Osteoblast (primary cell): ENCODE results near the gene ZNF497. TPM values are rescaled to one million over a fixed set of nuclear protein-coding genes. Genes with fewer than 3 reads are reported as not detected.
A peak's percentile ranks its signal among the peaks of the same experiment; 100 is the strongest.

ENCODE experiments used
- DNase-seq: peaks from one replicate; pipeline ENCODE4 v3.0.0; 2011; ENCODE audit warnings: low spot score, mixed read lengths; ENCODE audit not compliant: insufficient read length; ENCODE audit errors: missing footprints
- H2AFZ ChIP-seq: 2 replicates; pipeline ENCODE4 v1.6.0; 2011; ENCODE audit warnings: mild to moderate bottlenecking, low read length
- H3K27ac ChIP-seq: 2 replicates; pipeline ENCODE4 v1.5.1; 2011; ENCODE audit warnings: mild to moderate bottlenecking, low read depth, low read length, moderate library complexity
- H3K27me3 ChIP-seq: 2 replicates; pipeline ENCODE4 v1.6.0; 2012; ENCODE audit warnings: mild to moderate bottlenecking, control low read depth, inconsistent platforms, low read length, moderate library complexity; ENCODE audit not compliant: insufficient read depth
- H3K36me3 ChIP-seq: 2 replicates; pipeline ENCODE4 v1.5.1; 2011; ENCODE audit warnings: mild to moderate bottlenecking, low read length, control low read depth, moderate library complexity; ENCODE audit not compliant: insufficient read depth
- H3K4me1 ChIP-seq: 2 replicates; pipeline ENCODE4 v1.5.1; 2011; ENCODE audit warnings: mild to moderate bottlenecking, low read length, control low read depth, moderate library complexity; ENCODE audit not compliant: insufficient read depth
- H3K4me2 ChIP-seq: 2 replicates; pipeline ENCODE4 v1.6.0; 2011; ENCODE audit warnings: mild to moderate bottlenecking, low read length; ENCODE audit not compliant: insufficient read depth
- H3K4me3 ChIP-seq: fragments of 200-600 bp; sonication (generic); 3 replicates; pipeline ENCODE4 v1.5.1; 2012; ENCODE audit warnings: mild to moderate bottlenecking, low read length, inconsistent platforms; ENCODE audit not compliant: insufficient read depth
- H3K79me2 ChIP-seq: 2 replicates; pipeline ENCODE4 v1.6.0; 2012; ENCODE audit warnings: mild to moderate bottlenecking, low read length, control low read depth, inconsistent platforms; ENCODE audit not compliant: insufficient read depth
- H3K9me3 ChIP-seq: 2 replicates; pipeline ENCODE4 v1.5.1; 2011; ENCODE audit warnings: low read depth, low read length, control low read depth
- H4K20me1 ChIP-seq: 2 replicates; pipeline ENCODE4 v1.6.0; 2012; ENCODE audit warnings: mild to moderate bottlenecking, low read length, control low read depth; ENCODE audit not compliant: insufficient read depth
- total RNA-seq: library from RNA; depleted of rRNA; stranded (reverse); fragments of >200 nt; gene quantifications from 2 replicates; pipeline ENCODE4 v1.2.3, GENCODE V29; 2012
- TF ChIP-seq, protein P1 (sequence below): IDR thresholded peaks from 2 replicates; pipeline ENCODE4 v1.5.1; 2011; ENCODE audit warnings: mild to moderate bottlenecking, low read depth, low read length, moderate library complexity; ENCODE audit errors: extremely low read depth

ZNF497 gene
- total RNA-seq, 1 donor: 1.4 TPM

DNA sequence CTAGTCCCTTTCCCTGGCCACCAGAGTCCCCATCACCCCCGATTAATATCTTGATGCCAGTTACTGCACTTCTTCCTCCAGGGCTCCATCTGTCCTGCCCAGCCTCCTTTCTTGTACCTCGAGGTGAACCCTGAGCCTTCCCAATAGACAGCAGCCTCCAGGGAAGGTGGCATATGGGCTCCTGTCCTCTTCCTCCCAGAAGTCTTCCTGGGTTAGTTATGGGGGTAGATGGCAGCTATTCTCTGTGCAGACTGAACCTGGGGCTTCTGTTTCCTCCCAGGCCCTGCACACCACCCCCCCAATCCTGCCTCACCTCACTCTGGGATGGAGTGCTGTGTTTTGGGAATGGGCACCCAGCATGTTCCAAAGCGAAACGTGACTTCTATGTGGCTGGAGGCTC lies 35.5 kb upstream of the ZNF497 start:
- H3K4me1 ChIP-seq: peaks cover 12% of the 10 kb centered on the region
- no peak overlapping the region for H2AFZ ChIP-seq
- peaks cover 22% of the 10 kb centered on the region for H3K36me3 ChIP-seq
- no peak overlapping the region for H3K27ac ChIP-seq
- H3K4me2 ChIP-seq: no peak overlapping the region
- H3K27me3 ChIP-seq: peaks cover 9% of the 10 kb centered on the region
- H3K79me2 ChIP-seq: no peaks in the 10 kb centered on the region
- TF ChIP-seq, protein P1, sequence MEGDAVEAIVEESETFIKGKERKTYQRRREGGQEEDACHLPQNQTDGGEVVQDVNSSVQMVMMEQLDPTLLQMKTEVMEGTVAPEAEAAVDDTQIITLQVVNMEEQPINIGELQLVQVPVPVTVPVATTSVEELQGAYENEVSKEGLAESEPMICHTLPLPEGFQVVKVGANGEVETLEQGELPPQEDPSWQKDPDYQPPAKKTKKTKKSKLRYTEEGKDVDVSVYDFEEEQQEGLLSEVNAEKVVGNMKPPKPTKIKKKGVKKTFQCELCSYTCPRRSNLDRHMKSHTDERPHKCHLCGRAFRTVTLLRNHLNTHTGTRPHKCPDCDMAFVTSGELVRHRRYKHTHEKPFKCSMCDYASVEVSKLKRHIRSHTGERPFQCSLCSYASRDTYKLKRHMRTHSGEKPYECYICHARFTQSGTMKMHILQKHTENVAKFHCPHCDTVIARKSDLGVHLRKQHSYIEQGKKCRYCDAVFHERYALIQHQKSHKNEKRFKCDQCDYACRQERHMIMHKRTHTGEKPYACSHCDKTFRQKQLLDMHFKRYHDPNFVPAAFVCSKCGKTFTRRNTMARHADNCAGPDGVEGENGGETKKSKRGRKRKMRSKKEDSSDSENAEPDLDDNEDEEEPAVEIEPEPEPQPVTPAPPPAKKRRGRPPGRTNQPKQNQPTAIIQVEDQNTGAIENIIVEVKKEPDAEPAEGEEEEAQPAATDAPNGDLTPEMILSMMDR: no peak
- peaks cover 22% of the 10 kb centered on the region for H4K20me1 ChIP-seq
- DNase-seq: no peak
- H3K9me3 ChIP-seq: no peaks in the 10 kb centered on the region
- H3K4me3 ChIP-seq: no peak overlapping the region

DNA sequence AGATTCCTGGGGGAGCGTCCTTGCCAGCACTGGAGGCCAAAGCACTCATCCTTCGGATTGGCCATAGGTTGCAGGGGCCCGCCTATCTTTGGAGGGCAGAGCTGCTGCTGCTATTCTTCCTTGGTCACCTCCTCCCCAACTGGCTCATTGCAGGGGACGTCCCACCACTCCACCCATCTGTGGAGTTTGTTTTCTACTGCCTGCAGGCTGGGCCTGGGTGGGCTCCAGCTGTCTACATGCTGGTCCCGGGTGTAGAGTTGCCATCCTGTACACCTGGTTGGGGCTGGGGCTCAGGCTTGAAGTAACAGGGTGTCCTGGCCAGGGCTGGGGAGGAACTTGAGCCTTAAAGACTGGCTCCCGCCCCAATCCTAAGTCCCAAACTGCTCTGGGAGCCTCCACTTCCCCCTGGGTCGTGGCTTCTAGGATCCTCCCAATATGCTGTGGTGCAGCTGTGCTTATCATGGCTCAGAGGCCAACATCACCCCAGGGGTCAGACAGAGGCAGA lies 35.0 kb upstream of the ZNF497 start:
- no peaks in the 10 kb centered on the region for H3K9me3 ChIP-seq
- H3K36me3 ChIP-seq: peaks cover 27% of the 10 kb centered on the region
- peak; percentile 89 for DNase-seq
- no peak overlapping the region for H3K27ac ChIP-seq
- peaks cover 12% of the 10 kb centered on the region for H3K4me1 ChIP-seq
- H3K4me2 ChIP-seq: no peak overlapping the region
- peaks cover 26% of the 10 kb centered on the region for H4K20me1 ChIP-seq
- H3K27me3 ChIP-seq: peaks cover 9% of the 10 kb centered on the region
- H3K4me3 ChIP-seq: no peak overlapping the region
- no peak overlapping the region for H2AFZ ChIP-seq
- TF ChIP-seq, protein P1: no peak
- no peaks in the 10 kb centered on the region for H3K79me2 ChIP-seq

DNA sequence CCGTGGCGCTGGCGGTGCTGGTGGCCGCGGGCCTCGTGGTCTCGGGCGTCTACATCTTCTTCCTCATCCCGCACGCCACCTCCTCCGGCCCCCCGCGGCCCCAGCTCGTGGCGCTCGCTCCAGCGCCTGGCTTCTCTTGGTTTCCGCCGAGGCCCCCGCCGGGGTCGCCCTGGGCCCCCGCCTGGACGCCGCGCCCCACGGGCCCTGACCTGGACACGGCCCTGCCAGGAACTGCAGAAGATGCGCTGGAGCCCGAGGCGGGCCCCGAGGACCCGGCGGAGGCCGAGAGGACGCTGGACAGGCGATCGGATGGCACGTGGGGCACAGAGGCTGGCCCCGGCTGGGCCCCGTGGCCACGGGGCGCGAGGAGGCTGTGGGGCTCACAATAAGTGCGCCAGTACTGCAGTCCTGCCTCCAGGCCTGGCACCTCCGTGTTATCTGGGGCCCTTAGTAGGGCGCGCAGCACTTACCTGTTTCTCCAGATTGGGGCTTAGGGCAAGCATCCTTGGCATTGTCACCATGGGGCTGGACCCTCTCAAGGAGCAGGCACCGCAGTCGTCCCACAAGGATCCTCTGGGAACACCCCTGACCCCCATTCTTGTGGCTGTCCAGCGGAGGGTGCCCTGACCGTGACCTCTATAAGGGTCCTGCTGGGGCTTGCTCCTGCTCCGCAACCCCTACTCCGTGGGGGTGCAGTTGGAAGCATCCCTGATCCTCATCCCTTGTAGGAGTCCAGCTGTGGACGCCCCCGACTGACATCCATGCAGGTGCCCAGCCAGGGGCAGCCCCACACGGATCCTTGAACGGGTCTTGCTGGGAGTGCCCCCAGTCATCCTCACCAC lies 34.4 kb upstream of the ZNF497 start:
- no peak overlapping the region for H2AFZ ChIP-seq
- peaks cover 30% of the 10 kb centered on the region for H4K20me1 ChIP-seq
- H3K9me3 ChIP-seq: no peaks in the 10 kb centered on the region
- peak; percentile 66 for DNase-seq
- H3K79me2 ChIP-seq: no peaks in the 10 kb centered on the region
- H3K36me3 ChIP-seq: peaks cover 31% of the 10 kb centered on the region
- peaks cover 9% of the 10 kb centered on the region for H3K27me3 ChIP-seq
- H3K4me1 ChIP-seq: peaks cover 9% of the 10 kb centered on the region
- no peak overlapping the region for H3K4me3 ChIP-seq
- TF ChIP-seq, protein P1: no peak
- no peak overlapping the region for H3K4me2 ChIP-seq
- no peak overlapping the region for H3K27ac ChIP-seq

DNA sequence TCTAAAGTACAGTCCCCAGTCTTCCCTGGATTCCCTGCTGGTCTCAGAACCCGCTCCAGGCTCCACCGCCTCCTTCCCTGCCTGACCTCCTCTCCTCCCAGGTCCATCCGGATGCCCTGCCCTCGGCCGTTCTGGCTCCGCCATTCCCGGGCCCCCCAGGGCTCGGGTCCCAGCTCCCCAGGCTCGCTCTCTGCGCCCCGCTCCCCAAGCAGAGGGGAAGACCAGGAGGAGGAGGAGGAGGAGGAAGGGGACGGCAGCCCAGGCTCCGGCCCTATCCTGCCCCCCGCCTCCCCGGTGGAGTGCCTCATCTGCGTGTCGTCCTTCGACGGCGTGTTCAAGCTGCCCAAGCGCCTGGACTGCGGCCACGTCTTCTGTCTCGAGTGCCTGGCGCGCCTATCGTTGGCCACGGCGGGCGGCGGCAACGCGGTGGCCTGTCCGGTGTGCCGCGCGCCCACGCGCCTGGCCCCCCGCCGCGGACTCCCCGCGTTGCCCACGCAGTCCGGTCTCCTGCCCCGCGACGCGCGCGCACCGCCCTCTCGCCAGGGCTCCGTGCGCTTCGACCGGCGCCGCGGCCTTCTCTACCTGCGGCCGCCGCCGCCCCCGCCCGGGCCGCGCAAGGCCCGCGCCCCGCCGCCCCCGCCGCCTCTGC lies 33.6 kb upstream of the ZNF497 start:
- peaks cover 9% of the 10 kb centered on the region for H3K27me3 ChIP-seq
- H3K9me3 ChIP-seq: no peaks in the 10 kb centered on the region
- DNase-seq: peak; percentile 83
- peak overlapping the region; percentile 28 for H3K4me3 ChIP-seq
- H2AFZ ChIP-seq: no peak overlapping the region
- peaks cover 9% of the 10 kb centered on the region for H3K4me1 ChIP-seq
- peaks cover under 1% of the 10 kb centered on the region for H3K79me2 ChIP-seq
- TF ChIP-seq, protein P1: no peak
- H3K4me2 ChIP-seq: no peak overlapping the region
- H4K20me1 ChIP-seq: peaks cover 34% of the 10 kb centered on the region
- peaks cover 34% of the 10 kb centered on the region for H3K36me3 ChIP-seq
- no peak overlapping the region for H3K27ac ChIP-seq
